ENCODE data around the gene SZT2.
"Not testable (repeated sequence)": the region's sequence is repeated elsewhere in the genome, so short reads cannot be mapped to it uniquely, and the experiment has no call there.

Gene SZT2

DNA sequence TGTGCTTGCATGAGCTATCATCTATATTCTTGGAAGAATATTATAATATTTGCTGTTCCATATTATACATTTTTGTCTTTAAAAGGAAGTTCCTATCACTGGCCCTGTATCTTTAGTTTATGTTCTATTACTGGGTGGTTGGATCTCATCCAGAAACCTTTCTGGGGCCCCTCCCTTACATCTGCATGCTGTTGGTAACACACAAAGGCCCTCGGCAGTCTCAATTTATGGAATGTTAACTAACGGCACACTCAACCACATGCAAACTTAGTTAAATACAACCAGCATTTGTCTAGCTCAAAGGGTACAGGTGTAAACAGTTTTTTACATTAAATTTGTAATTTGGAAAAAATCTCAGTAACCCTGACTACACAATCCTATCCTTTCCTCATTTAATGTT lies 73.8 kb downstream of the SZT2 start:
- DNase-seq = no peak

DNA sequence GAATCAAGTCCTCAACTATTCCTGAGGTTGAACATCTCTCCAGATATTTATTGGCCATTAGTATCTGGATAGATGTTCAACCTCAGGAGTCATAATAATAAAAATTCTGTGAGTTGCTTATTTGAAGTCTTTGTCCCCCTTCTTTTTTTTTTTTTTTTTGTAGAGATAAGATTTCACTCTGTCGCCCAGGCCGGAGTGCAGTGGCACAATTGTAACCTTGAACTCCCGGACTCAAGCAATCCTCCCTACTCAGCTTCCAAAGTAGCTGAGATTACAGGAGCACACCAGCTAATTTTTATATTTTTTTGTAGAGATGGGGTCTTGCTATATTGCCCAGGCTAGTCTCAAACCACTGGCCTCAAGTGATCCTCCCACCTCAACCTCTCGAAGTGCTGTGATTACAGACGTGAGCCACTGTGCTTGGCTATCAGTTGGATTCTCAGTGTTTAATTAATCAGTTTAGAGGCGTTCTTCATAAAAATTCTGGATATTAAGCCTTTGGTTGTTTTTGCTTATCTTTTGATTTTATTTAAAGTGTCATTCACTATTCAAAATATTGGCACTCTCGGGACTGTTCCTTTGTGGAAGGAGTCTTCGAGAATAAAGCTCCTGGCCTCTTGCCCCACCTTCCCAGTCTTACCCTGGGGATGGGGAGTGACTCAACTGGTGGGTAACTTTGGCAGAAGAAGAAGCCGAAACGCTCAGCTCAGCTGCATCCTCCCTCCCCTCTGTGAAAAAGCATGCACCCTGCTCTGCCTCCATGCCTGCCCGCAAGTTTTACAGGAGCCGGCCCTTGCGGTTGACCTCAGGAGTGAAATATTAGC lies 75.2 kb downstream of the SZT2 start:
- no peak for DNase-seq

DNA sequence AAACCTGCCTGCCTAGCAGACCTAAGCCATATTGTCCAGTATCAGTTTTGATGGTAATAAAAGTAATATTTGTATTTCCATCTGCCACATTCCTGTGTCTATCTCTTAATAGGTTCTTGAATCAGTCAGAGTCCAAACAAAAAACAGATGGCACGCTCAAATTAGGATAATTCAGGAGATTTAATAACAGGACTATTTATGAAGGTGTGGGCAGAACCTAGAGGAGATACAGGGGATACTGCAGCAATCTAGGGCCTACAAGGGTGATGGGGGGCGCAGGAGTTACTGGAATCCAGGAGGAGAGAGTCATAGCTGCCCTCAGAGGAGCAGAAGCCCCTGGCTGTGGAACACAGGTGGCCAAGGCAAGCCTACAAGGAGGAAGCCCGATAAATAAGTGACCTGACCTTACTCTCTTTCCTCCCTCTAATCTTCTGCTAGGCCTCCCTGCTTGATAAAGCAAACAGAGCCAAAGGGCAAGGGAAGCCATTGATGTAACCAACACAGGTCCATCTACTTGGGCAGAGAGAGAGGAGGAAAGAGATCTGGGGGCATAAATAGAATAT lies 75.9 kb downstream of the SZT2 start:
- no peak for DNase-seq

DNA sequence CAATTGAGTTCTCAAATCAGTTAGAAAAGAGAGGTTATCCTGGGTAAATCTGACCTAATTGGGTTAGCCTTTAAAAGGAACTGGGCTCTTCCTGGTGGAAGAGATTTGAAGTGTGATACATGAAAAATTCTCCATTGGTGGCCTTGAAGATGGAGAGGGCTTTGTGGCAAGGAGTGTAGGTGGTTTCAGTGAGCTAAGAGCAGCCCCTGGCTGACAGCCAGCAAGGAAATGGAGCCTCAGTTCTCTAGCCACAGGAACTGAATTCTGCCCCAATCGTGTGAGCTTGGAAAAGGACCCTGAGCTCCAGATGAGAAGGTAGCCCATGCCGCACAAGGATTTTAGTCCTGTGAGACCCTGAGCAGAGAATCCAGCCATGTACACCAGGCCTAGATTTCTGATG lies 76.7 kb downstream of the SZT2 start:
- DNase-seq = no peak

DNA sequence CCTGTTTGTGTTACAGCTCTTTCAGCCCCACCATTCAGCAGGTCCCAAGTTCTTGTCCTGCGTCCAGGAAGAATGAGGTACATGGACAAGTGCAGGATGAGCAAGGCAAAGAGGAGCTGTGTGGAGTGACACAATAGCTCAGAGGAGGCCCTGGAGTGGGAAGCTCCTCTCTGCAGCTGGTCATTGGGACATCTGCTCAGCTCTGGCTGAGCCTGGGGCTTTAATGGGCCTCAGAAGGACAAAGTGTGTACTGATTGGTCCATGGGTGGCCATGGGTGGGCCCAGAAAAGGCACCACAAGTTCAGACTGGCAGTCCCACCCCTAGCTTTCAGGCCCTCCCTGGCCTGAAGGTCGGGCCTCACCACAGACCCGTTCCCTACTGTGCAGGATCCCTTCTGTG lies 78.7 kb downstream of the SZT2 start:
- no peak for DNase-seq

DNA sequence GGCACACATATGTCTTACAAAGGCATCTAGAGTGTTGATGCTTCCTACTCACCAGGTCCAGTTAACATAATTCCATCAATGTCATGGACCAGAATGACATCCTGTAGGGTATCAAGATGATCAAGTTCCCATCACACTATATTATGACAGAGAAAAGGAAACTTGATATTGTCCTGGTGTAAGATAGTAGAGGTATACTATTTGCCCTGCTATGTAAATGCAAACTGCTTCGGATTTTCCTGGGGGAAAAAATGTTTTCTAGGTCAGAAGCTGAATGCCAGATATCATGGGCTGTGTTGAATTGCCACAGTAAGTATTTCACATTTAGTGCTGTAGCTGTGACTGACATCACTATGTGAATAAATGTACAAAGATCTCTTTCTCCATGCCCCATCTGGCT lies 80.2 kb downstream of the SZT2 start:
- DNase-seq = no peak

DNA sequence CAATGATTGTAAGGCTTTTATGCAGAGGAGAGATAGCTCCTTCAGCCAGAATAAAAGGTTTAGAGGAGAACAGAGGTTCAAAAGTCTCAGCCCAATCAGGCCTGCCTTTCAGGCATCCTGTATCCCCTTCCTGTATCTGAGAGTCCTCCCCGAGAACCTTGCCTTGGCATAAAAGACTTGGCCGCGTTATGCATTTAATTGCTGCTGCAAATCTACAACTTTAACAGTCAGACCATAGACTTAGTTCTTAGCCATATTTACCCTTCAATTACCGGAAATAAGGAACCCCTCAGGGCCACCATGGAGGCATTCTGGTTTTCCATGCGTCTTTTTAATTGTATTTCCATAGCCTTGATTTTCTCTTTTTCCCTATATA lies 82.4 kb downstream of the SZT2 start:
- no peak for DNase-seq

DNA sequence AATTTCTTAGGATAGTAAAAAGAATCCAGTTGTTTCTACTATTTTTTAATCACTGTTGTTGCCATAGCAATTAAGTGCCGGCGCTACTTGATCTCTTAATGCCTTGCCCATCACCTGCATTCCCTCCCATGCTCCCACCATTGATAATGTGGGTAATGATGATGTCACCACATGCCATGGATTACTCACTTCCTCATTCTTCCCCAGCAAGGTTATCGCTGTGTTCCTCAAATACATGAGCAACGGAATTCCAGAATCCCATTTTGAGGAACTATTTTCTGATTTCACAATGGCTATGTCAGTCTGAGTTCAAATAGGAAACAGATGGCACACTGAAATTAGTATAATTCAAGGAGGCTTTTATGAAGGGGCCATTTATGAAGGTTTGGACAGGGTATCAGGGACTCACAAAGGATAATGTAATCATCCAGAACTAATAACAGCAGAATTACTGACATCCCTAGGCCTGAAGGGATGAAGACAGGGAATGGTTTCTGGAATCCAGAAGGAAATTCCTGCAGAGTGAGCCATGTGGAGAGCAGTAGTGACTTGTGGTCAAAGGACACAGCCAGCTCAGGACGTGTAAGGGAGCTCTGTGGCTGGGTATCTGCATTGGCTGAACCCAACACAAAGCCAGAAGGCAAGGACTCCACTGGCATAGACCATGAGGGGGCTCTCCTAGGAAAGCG lies 82.9 kb downstream of the SZT2 start:
- not testable (repeated sequence) for DNase-seq

DNA sequence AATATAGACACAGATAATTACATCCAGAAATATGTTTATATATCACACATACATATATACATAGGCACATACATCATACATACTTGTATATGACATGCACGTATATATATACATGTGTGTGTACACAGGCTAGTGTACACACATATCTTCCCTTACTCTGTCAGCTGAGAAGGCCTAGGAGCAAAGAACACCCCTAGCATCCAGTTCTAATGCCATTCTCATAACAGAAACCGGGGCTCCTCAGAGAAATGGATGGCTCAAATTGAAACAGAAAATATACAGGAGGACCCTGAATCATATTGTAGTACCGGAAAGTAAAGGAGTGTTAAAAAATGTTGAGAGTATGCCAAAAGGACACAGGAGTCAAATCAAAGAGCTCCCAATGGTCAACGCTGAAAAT lies 83.8 kb downstream of the SZT2 start:
- DNase-seq = no peak

DNA sequence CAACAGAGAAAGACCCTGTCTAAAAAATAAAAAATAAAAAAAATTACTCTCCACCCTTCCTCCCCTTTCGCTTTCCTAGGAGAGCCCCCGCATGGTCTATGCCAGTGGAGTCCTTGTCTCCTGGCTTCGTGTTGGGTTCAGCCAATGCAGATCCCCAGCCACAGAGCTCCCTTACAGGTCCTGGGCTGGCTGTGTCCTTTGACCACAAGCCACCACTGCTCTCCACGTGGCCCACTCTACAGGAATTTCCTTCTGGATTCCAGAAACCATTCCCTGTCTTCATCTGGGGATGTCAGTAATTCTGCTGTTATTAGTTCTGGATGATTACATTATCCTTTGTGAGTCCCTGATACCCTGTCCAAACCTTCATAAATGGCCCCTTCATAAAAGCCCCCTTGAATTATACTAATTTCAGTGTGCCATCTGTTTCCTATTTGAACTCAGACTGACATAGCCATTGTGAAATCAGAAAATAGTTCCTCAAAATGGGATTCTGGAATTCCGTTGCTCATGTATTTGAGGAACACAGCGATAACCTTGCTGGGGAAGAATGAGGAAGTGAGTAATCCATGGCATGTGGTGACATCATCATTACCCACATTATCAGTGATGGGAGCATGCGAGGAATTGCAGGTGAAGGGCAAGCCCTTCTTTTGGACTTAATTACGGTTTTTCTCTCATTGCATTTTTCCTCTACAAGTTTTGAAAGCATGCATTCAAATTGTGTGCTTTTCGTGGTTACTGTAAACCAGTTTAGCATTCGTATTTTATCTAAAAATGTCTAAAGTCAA lies 86.1 kb downstream of the SZT2 start:
- DNase-seq = not testable (repeated sequence)

DNA sequence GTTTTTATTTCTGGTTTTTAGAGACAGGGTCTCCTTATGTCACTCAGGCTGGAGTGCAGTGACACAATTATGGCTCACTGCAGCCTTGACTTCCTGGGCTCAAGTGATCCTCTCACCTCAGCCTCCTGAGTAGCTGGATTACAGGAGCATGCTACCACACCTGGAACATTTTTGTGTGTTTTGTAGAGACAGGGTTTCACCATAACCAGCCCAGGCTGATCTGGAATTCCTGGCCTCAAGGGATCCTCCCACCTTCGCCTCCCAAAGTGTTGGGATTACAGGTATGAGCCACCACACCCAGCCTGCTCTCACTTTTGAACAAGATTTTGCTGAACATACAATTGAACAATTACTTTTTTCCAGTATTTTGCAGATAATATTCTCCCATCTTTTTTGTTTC lies 88.0 kb downstream of the SZT2 start:
- DNase-seq = no peak

DNA sequence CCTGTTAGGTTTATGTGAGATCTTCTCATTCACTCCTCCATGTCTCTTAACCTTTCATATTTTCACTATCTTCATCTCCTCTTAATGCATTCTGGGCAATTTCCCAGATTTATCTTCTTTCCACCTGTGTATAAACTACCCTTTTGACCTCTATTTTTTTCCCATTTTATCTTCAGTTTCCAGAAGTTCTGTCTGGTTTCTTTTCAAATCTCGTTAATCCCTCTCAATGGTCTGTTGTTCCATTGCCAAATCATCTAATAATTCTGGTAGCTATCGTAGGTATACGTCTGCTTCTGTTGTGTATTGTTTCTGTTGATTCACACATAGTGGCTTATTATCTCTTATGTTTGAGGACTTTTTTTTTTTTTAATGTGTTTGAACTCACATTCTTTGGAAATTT lies 89.7 kb downstream of the SZT2 start:
- DNase-seq = no peak

DNA sequence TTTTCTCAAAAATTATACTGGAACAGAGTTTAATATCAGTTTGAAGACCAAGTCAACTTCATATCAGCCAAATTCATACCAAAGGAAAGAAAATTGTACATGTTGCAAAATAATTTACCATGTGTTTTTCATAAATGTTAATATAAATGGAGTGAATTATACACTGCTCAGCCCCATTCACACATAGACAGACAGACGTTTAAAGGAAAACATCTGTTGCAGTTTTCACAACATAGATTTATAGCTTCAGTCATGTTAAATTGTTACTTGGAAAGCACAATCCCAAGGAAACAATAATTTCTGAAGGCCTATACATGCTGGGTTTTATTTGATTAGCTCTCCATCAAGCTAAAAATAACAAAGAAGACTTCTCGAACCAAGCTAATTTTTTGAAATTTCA lies 91.8 kb downstream of the SZT2 start:
- no peak for DNase-seq

DNA sequence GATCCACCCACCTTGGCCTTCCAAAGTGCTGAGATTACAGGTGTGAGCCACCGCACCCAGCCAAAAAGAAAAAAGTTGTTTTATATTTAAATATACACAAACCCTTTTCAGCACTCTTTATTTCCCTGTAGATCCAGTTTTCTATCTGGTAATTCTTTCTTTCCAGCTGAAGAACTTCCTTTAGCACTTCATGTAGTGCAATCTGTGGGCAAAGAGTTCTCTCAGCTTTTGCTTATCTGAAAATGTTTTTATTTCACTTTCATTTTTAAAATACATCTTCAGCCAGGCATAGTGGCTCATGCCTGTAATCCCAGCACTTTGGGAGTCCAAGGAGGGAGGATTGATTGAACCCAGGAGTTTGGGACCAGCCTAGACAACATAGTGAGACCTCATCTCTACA lies 92.5 kb downstream of the SZT2 start:
- no peak for DNase-seq

DNA sequence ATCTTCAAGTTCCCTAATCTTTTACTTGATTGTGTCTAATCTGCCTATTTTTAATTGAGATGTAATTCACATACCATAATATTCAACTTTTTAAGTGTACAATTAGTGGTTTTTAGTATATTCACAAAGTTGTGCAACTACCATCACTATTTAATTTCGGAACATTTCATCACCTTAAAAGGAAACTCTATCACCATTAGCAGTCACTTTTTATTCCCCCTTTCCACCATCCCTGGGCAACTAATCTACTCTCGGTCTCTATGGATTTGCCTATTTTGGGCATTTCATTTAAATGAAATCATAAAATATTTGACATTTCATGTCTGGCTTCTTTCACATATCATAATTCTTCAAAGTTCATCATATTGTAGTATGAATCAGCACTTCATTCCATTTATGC lies 94.7 kb downstream of the SZT2 start:
- DNase-seq = no peak

DNA sequence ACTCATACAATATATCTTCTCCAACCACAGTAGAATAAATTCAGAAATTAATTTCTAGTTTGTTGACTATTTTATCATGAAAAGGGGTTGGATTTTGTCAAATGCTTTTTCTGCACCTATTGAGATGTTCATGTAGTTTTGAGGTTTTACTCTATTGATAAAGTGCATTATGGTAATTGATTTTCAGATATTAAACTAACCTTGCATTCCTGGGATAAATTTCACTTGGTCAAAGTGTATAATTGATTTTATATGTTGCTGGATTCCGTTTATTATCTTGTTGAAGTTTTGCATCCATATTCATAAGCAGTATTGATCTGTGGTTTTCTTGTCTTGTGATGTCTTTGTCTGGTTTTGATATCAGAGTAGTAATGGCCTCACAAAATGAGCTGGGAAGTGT lies 98.5 kb downstream of the SZT2 start:
- no peak for DNase-seq

DNA sequence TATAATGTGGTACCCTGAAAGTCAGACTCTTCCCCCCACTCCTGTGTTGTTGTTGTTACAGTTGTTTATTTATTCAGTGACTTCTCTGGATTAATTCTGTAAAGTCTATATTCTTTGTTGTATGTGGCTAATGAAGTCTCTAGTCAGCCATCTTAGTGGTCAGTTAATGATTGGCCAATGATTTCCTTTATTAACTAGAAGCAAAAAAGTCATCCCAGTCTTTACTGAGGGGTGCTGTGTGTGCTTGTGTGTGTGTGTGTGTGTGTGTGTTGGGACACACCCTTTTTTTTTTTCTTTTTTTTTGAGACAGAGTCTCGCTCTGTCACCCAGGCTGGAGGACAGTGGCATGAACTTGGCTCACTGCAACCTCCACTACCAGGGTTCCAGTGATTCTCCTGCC lies 101.4 kb downstream of the SZT2 start:
- no peak for DNase-seq

DNA sequence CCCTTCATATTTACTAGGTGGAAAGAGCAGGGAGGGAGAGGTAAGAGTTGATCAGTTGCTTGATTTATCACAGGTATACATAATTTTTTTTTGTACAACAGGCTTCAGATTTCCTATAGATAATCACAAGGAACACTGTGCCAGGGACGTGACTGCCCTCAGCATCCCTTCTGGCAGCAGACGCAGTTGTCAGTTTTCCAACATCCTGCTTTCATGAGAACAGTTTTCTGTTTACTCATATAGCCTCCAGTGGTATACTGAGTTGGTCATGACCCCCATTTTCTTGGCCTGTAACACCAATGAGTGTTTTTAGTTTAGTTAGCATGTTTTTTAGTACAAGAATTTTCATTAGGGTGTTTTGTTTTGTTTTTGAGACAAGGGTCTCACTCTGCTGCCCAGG lies 103.1 kb downstream of the SZT2 start:
- DNase-seq = no peak

DNA sequence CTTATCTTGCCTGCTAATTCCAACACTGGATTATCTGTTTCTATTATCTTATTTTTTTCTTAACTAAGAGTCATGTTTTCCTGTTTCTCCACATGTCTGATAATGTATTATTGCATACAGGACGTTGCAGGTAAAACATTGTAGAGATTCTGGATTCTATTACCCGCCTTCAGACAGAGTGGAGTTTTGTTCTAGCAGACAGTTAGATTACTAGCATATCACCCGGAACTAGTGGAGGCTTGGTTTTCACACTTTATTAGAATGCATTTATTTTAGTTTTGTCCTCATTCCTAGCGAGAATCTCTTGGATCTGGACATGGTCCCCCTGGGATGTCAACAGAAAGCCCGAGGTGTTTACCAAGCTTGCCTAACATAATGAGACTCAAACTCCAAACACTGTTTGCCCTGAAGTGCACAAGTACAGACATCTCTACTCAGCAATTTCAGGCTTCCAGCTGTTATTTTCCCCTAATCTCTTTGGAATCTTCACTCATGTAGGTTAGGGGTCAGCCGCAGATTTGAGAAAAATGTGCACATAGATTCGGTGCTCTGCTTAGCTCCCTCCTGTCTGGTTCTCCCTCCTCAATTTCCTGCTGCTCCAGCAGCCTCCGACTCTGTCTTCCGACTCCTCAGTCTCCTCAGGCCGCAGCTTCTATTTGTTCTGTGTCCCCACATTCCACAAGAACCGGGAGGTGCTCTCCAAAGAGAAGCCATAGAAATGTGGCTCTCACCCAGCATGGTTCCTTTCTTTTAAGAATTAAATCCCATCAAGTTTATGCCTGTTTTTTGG lies 104.2 kb downstream of the SZT2 start:
- DNase-seq = no peak

DNA sequence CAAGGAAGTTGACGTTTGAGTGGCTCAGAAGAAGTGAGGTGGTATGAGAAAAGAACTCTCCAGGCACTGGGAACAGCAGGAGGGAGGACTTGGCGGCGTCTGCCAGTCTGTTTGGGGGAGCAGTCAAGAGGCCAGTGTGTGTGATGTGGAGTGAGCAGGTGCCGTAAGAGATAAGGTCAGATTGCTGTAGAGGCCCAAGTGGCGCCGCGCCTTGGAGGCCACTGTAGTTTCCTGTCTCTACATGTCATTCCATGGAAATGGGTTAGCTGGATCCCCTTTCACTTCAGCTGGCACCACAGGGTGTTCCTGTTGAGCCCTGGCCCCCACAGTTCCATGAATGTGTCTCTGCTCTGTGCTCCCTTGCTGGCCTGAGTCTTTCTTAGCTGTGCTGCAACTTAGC lies 105.5 kb downstream of the SZT2 start:
- DNase-seq = no peak

DNA sequence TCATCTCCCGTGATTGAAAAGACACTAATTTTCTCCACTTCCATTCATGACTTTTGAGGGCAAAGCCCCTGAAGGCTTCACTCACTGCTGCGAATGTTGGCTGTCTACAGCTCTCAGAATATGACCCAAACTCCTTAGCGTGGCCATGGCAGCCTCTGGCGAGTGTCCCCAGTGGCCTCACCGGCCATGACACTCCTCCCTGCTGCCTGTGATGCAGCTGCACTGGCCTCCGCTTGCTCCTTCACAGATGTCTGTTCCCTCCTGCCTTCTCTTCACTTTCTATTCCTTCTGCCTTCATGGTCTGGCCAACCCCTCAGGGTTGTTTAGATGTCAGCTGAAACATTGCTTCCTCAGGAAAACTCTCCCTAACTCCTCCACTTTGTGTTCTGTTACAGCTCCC lies 110.2 kb downstream of the SZT2 start:
- DNase-seq = no peak

DNA sequence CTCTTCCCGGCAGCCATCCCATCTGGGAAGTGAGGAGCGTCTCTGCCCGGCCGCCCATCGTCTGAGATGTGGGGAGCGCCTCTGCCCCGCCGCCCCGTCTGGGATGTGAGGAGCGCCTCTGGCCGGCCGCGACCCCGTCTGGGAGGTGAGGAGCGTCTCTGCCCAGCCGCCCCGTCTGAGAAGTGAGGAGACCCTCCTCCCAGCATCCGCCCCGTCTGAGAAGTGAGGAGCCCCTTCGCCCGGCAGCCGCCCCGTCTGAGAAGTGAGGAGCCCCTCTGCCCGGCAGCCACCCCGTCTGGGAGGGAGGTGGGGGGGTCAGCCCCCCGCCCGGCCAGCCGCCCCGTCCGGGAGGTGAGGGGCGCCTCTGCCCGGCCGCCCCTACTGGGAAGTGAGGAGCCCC lies 112.1 kb downstream of the SZT2 start:
- not testable (repeated sequence) for DNase-seq

DNA sequence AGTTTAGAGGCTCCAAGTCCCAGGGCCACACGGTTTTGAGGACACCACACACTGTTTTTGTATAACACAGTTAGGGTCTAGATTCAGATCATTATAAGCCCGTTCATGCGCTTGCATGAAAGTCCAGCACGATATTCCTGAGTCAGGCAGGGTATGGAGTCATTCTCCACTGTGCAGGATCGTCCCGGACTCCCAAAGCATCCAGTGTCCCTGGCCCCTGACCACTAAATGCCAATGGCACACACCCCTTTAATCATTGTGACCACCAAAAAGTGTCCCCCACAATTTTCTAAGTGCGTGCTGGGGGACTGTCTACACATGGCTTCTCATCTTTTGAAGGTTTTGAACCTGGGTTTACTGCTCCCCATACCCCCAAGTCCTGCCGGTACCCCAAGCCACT lies 113.8 kb downstream of the SZT2 start:
- DNase-seq = no peak

All from activated effector memory CD4-positive, alpha-beta T cell treated with Interleukin-2 at 50 U/mL for 16 hours (primary cell).